ENCODE measurements around the gene AUTS2. TPM values are rescaled to one million over a fixed set of nuclear protein-coding genes. Genes with fewer than 3 reads are reported as not detected.

AUTS2 gene
- total RNA-seq, 1 experiment from 2014 or later: 38.5 TPM

DNA sequence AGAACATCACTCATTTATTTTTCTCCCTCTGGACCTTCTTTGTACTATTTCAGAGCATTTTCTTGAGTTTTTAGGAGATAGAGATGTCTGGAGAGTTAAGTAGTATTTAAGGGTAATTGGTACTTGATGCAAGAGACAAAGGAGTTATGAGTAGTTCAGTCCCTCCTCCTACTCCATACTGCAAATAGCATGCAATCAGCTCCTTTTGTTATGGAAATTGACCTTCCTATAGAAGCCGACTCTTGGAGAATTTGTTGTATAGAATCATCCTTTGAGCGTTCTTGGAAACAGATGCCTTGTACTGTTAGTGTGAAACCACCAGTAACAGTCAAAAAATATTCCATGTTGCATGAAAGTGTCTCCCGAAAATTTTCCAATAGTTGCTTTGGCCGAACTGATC is 1105.5 kb downstream of the AUTS2 start:
- Histone ChIP-seq H3K9me2 (replicated peaks; ENCODE audit: insufficient read depth, low read length) (no peaks in the 10 kb centered on the region), H3K4me2 (ENCODE audit: low read depth, low read length, poor library complexity, severe bottlenecking) (no peak overlapping the region), H4K20me1 (ENCODE audit: insufficient read depth, low read depth, low read length) (peaks cover 18% of the 10 kb centered on the region; the same call in 1 of the 2 replicates), H3K9ac (ENCODE audit: low read length) (no peak overlapping the region), H3K4me3 (ENCODE audit: low read length) (no peak overlapping the region), H3K4me1 (ENCODE audit: low read length) (peaks cover 11% of the 10 kb centered on the region; the same call in 1 of the 2 replicates), H3K27ac (ENCODE audit: low read length) (no peak overlapping the region), H3K27me3 (ENCODE audit: low read length) (no peaks in the 10 kb centered on the region), H3K9me3 (ENCODE audit: low read length) (no peaks in the 10 kb centered on the region), H3K36me3 (ENCODE audit: insufficient read depth, low read length) (peaks cover 8% of the 10 kb centered on the region; the same call in 1 of the 2 replicates), H3K79me2 (ENCODE audit: low read length) (peaks cover 91% of the 10 kb centered on the region), H2AFZ (ENCODE audit: low read length) (no peak overlapping the region)
- no peak for DNase-seq

DNA sequence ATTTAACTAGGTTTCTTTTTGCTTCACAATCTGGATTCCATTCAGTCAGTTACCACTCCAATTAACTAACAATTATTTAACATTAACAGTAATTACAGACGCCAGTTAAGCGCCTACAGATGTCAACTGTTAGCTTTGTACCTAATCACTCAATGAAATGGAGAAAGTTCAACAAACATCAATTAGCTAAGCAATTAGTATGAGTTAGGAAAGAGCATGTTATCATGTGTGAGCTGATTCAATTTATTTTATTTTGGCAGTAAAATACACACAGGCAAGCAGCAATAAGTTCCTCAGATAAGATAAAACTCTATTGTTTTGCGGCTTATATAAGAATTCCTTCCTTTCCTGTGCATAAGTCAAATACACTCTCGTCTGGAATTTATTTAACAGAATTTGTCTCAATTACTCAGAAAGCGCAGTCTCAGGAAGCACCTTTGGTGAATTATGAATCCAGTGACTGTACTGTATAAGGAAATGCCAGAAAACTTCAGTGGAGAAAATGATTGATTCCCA is 1106.6 kb downstream of the AUTS2 start:
- peaks cover 12% of the 10 kb centered on the region; the same call in 1 of the 2 replicates for H4K20me1 ChIP-seq (ENCODE audit: insufficient read depth, low read depth, low read length)
- no peak for DNase-seq
- no peaks in the 10 kb centered on the region for H3K9me3 ChIP-seq (ENCODE audit: low read length)

DNA sequence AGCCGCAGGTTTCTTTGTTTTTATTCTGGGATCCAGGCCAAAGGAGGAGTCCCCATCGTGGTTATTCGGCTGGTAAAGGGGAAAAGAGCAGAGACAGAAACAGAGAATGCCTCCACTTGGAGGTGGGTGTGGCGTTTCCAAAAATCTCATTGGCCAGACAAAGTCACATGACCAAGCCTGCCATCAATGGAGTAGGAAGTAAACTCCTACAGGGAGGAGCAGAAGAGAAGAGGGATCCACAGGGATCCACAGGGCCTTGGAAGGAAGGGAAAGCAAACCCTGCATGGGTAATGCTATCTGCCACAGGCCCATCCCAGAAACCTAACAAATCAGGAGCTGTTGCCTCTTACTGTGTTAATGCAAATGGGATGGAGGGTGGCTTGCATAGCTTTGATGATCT is 1107.9 kb downstream of the AUTS2 start:
- no peak overlapping the region for H3K4me2 ChIP-seq (ENCODE audit: low read depth, low read length, poor library complexity, severe bottlenecking)
- H3K27ac ChIP-seq (ENCODE audit: low read length): no peak overlapping the region
- peaks cover 10% of the 10 kb centered on the region; the same call in 1 of the 2 replicates for H3K4me1 ChIP-seq (ENCODE audit: low read length)
- DNase-seq: no peak
- peaks cover 22% of the 10 kb centered on the region; the same call in 1 of the 2 replicates for H4K20me1 ChIP-seq (ENCODE audit: insufficient read depth, low read depth, low read length)
- no peaks in the 10 kb centered on the region for H3K9me3 ChIP-seq (ENCODE audit: low read length)
- no peaks in the 10 kb centered on the region for H3K36me3 ChIP-seq (ENCODE audit: insufficient read depth, low read length)
- H3K9ac ChIP-seq (ENCODE audit: low read length): no peak overlapping the region
- H3K9me2 ChIP-seq (replicated peaks; ENCODE audit: insufficient read depth, low read length): no peaks in the 10 kb centered on the region
- no peak overlapping the region for H3K4me3 ChIP-seq (ENCODE audit: low read length)
- no peaks in the 10 kb centered on the region for H3K27me3 ChIP-seq (ENCODE audit: low read length)
- peaks cover 77% of the 10 kb centered on the region for H3K79me2 ChIP-seq (ENCODE audit: low read length)
- H2AFZ ChIP-seq (ENCODE audit: low read length): no peak overlapping the region

More for the DNA sequence above, 1106.6 kb downstream of the AUTS2 start:
- H3K4me2 ChIP-seq (ENCODE audit: low read depth, low read length, poor library complexity, severe bottlenecking): no peak overlapping the region
- H3K36me3 ChIP-seq (ENCODE audit: insufficient read depth, low read length): no peaks in the 10 kb centered on the region
- no peak overlapping the region for H3K4me3 ChIP-seq (ENCODE audit: low read length)
- peaks cover 81% of the 10 kb centered on the region for H3K79me2 ChIP-seq (ENCODE audit: low read length)
- no peak overlapping the region for H3K9ac ChIP-seq (ENCODE audit: low read length)
- no peaks in the 10 kb centered on the region for H3K9me2 ChIP-seq (replicated peaks; ENCODE audit: insufficient read depth, low read length)
- H2AFZ ChIP-seq (ENCODE audit: low read length): no peak overlapping the region
- no peaks in the 10 kb centered on the region for H3K27me3 ChIP-seq (ENCODE audit: low read length)
- H3K4me1 ChIP-seq (ENCODE audit: low read length): peaks cover 10% of the 10 kb centered on the region; the same call in 1 of the 2 replicates
- H3K27ac ChIP-seq (ENCODE audit: low read length): no peak overlapping the region

DNA sequence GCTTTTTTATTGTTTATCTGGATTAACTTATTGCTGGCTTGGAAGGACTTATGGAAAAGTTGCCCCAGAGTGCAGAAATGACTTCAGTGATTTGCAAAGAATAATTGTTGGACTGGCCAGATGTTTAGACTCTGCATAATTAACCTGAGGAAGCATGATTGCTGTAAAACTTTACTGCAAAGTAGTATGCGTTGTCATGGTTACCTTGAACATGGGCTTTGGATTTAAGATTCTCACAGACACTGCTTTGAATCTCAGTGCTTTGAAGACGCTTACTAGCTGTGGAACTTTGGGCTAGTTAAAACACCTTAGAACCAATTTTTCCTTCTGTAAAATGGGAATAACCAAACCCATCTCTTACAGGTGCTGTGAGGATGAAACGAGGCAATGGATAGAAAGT is 1108.4 kb downstream of the AUTS2 start:
- H3K4me2 ChIP-seq (ENCODE audit: low read depth, low read length, poor library complexity, severe bottlenecking): no peak overlapping the region
- no peak overlapping the region for H3K4me3 ChIP-seq (ENCODE audit: low read length)
- peaks cover 10% of the 10 kb centered on the region; the same call in 1 of the 2 replicates for H3K4me1 ChIP-seq (ENCODE audit: low read length)
- no peak for DNase-seq
- H3K27me3 ChIP-seq (ENCODE audit: low read length): no peaks in the 10 kb centered on the region
- no peaks in the 10 kb centered on the region for H3K36me3 ChIP-seq (ENCODE audit: insufficient read depth, low read length)
- peaks cover 76% of the 10 kb centered on the region for H3K79me2 ChIP-seq (ENCODE audit: low read length)
- H3K9me2 ChIP-seq (replicated peaks; ENCODE audit: insufficient read depth, low read length): no peaks in the 10 kb centered on the region
- peaks cover 26% of the 10 kb centered on the region; the same call in 1 of the 2 replicates for H4K20me1 ChIP-seq (ENCODE audit: insufficient read depth, low read depth, low read length)
- no peak overlapping the region for H3K9ac ChIP-seq (ENCODE audit: low read length)
- H3K27ac ChIP-seq (ENCODE audit: low read length): no peak overlapping the region
- H3K9me3 ChIP-seq (ENCODE audit: low read length): no peaks in the 10 kb centered on the region
- no peak overlapping the region for H2AFZ ChIP-seq (ENCODE audit: low read length)

DNA sequence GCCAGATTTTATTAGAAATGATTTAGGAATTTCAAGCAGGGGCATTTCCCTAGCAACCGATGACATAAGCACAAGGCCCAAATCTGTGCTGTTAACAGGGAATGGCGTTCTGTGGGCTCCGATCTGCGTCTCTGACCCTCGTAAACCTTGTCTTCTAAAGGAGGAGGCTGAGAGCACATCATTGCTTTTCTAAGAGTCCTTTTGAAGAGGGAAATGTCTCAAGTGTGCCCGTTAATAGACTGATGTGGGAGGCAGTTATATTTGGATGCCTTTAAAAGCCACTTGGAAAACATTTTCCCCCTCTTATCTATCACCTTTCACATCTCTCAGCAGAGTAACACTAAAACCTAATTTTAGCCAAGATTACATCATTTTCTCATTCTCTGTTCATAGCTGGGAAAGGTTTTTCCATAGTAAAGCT is 1109.6 kb downstream of the AUTS2 start:
- H4K20me1 ChIP-seq (ENCODE audit: insufficient read depth, low read depth, low read length): peaks cover 32% of the 10 kb centered on the region; the same call in 1 of the 2 replicates
- no peak overlapping the region for H3K27ac ChIP-seq (ENCODE audit: low read length)
- no peak for DNase-seq
- H3K4me1 ChIP-seq (ENCODE audit: low read length): peaks cover 10% of the 10 kb centered on the region; the same call in 1 of the 2 replicates
- H3K27me3 ChIP-seq (ENCODE audit: low read length): no peaks in the 10 kb centered on the region
- H3K9ac ChIP-seq (ENCODE audit: low read length): no peak overlapping the region
- H3K9me3 ChIP-seq (ENCODE audit: low read length): no peaks in the 10 kb centered on the region
- H3K9me2 ChIP-seq (replicated peaks; ENCODE audit: insufficient read depth, low read length): no peaks in the 10 kb centered on the region
- no peak overlapping the region for H2AFZ ChIP-seq (ENCODE audit: low read length)
- no peaks in the 10 kb centered on the region for H3K36me3 ChIP-seq (ENCODE audit: insufficient read depth, low read length)
- H3K4me3 ChIP-seq (ENCODE audit: low read length): no peak overlapping the region
- no peak overlapping the region for H3K4me2 ChIP-seq (ENCODE audit: low read depth, low read length, poor library complexity, severe bottlenecking)
- peaks cover 66% of the 10 kb centered on the region for H3K79me2 ChIP-seq (ENCODE audit: low read length)

DNA sequence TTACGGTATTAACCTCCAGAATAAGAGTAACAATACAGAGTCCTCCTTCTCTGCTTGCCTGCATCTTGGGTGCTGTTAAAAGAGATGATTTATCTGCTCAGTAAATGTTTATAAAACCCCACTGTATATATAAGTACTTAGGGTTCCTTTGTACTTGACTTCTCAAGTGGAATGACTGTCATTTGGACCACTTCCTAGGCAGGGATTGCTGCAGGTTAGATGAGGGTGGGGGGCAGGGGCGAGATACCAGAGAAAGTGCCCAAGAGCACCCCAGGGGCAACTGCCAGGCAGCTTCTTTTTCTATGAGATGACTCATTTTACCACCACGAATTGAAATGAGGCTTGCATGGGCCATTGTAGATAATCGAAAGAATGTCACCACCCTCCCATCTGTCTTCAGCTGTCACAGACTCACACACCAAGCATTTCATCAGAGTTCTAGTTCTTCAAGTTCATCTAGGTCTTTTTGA is 1111.8 kb downstream of the AUTS2 start:
- H3K9ac ChIP-seq (ENCODE audit: low read length): no peak overlapping the region
- H3K9me3 ChIP-seq (ENCODE audit: low read length): no peaks in the 10 kb centered on the region
- peaks cover 33% of the 10 kb centered on the region; the same call in 1 of the 2 replicates for H4K20me1 ChIP-seq (ENCODE audit: insufficient read depth, low read depth, low read length)
- no peak overlapping the region for H3K27ac ChIP-seq (ENCODE audit: low read length)
- H3K9me2 ChIP-seq (replicated peaks; ENCODE audit: insufficient read depth, low read length): no peaks in the 10 kb centered on the region
- no peaks in the 10 kb centered on the region for H3K27me3 ChIP-seq (ENCODE audit: low read length)
- no peaks in the 10 kb centered on the region for H3K36me3 ChIP-seq (ENCODE audit: insufficient read depth, low read length)
- peaks cover 64% of the 10 kb centered on the region for H3K79me2 ChIP-seq (ENCODE audit: low read length)
- no peak for DNase-seq
- no peak overlapping the region for H3K4me2 ChIP-seq (ENCODE audit: low read depth, low read length, poor library complexity, severe bottlenecking)
- H2AFZ ChIP-seq (ENCODE audit: low read length): no peak overlapping the region
- no peak overlapping the region for H3K4me3 ChIP-seq (ENCODE audit: low read length)
- H3K4me1 ChIP-seq (ENCODE audit: low read length): peaks cover 10% of the 10 kb centered on the region; the same call in 1 of the 2 replicates

DNA sequence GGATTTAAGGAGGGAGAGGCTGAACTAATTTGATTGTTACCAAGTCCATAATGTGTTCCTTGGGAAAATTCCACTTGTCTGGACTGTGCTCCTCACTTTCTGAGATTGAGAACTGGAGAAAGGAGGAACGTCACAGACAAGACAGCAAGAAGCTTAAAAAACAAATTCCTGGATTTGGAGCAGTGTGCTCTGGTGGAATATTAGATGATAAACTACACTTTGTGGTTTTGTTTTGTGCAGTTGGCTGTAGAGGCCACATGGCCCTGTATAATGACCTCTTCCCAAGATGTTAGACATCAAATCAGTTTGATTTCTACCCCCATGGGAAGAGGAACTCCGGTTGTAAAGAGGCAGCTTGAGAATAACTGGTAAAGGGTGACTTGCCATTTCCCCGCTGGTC is 1112.4 kb downstream of the AUTS2 start:
- Histone ChIP-seq H3K4me2 (ENCODE audit: low read depth, low read length, poor library complexity, severe bottlenecking) (no peak overlapping the region), H3K36me3 (ENCODE audit: insufficient read depth, low read length) (no peaks in the 10 kb centered on the region), H3K4me3 (ENCODE audit: low read length) (no peak overlapping the region), H3K9ac (ENCODE audit: low read length) (no peak overlapping the region), H3K9me3 (ENCODE audit: low read length) (no peaks in the 10 kb centered on the region), H3K9me2 (replicated peaks; ENCODE audit: insufficient read depth, low read length) (no peaks in the 10 kb centered on the region), H2AFZ (ENCODE audit: low read length) (no peak overlapping the region), H3K4me1 (ENCODE audit: low read length) (peaks cover 10% of the 10 kb centered on the region; the same call in 1 of the 2 replicates), H3K27ac (ENCODE audit: low read length) (no peak overlapping the region), H3K79me2 (ENCODE audit: low read length) (peaks cover 58% of the 10 kb centered on the region), H3K27me3 (ENCODE audit: low read length) (no peaks in the 10 kb centered on the region), H4K20me1 (ENCODE audit: insufficient read depth, low read depth, low read length) (peaks cover 33% of the 10 kb centered on the region; the same call in 1 of the 2 replicates)
- no peak for DNase-seq

DNA sequence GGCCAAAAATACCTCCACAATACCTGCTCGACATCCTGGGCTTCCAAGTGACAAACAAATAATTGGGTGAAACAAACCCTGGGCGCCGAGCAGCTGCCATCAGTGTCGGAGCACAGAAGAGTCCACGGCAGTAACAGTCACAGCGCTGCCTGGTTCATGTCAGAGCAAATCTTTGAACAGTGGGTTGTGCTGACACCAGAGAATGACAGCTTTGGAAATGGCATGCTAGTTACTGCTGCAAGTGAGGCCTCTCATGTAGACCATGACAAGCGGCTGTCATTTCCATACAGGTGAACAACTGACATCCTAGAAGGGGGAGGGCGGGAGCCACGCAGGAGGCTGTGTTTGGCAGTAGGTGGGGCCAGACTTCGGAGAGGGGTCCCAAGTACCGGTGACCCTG is 1113.2 kb downstream of the AUTS2 start:
- no peak for DNase-seq
- Histone ChIP-seq H3K9me2 (replicated peaks; ENCODE audit: insufficient read depth, low read length) (no peaks in the 10 kb centered on the region), H3K9ac (ENCODE audit: low read length) (no peak overlapping the region), H3K27me3 (ENCODE audit: low read length) (no peaks in the 10 kb centered on the region), H3K4me1 (ENCODE audit: low read length) (peaks cover 10% of the 10 kb centered on the region; the same call in 1 of the 2 replicates), H3K27ac (ENCODE audit: low read length) (no peak overlapping the region), H3K9me3 (ENCODE audit: low read length) (no peaks in the 10 kb centered on the region), H3K79me2 (ENCODE audit: low read length) (peaks cover 53% of the 10 kb centered on the region), H3K36me3 (ENCODE audit: insufficient read depth, low read length) (no peaks in the 10 kb centered on the region), H3K4me3 (ENCODE audit: low read length) (no peak overlapping the region), H4K20me1 (ENCODE audit: insufficient read depth, low read depth, low read length) (peaks cover 33% of the 10 kb centered on the region; the same call in 1 of the 2 replicates), H3K4me2 (ENCODE audit: low read depth, low read length, poor library complexity, severe bottlenecking) (no peak overlapping the region), H2AFZ (ENCODE audit: low read length) (no peak overlapping the region)

Measured in Karpas-422 (cell line).